H1 (cell line): Measurements from ENCODE around the gene KRAS. TPM values are rescaled to one million over a fixed set of nuclear protein-coding genes. Genes with fewer than 3 reads are reported as not detected.

Experiments
- CTCF ChIA-PET: fragments of 300-600 bp; sonication (Branson Sonifier 250); formaldehyde crosslinking; loops from one replicate; lab custom pipeline; 2021; ENCODE audit not compliant: partially characterized antibody; lab: Charles Lee
- POLR2A ChIA-PET: fragments of 300-600 bp; sonication (Branson Sonifier 250); formaldehyde crosslinking; loops from one replicate; lab custom pipeline; 2021; ENCODE audit warnings: inconsistent platforms; ENCODE audit not compliant: partially characterized antibody; lab: Charles Lee
- DNase-seq, 2 experiments: peaks; one replicate each; pipeline versions ENCODE4 v3.0.0 to v3.0.0-alpha.2; 2010 to 2022; ENCODE audit warnings: low spot score in 2 of 2, low read depth in 1 of 2, mixed read lengths in 1 of 2
- FAIRE-seq: peaks from 2 replicates; lab custom pipeline; 2011; peaks lifted over from hg19 to GRCh38; lab: Jason Lieb, UNC
- H2AFZ ChIP-seq: 2 replicates; pipeline ENCODE4 v1.8.1; 2012; ENCODE audit warnings: low read length, inconsistent platforms
- H2AK5ac ChIP-seq: 2 replicates; pipeline ENCODE4 v1.6.1; 2013; ENCODE audit warnings: low read depth, low read length
- H2BK120ac ChIP-seq: replicated peaks from 2 replicates; pipeline ENCODE3; 2013; ENCODE audit warnings: low read depth, low read length, inconsistent platforms
- H2BK12ac ChIP-seq: 2 replicates; pipeline ENCODE4 v1.6.1; 2013; ENCODE audit warnings: low read depth, low read length
- H2BK15ac ChIP-seq: 2 replicates; pipeline ENCODE4 v1.6.1; 2013; ENCODE audit warnings: low read length
- H2BK20ac ChIP-seq: 2 replicates; pipeline ENCODE4 v1.6.1; 2013; ENCODE audit warnings: low read length
- H2BK5ac ChIP-seq: 2 replicates; pipeline ENCODE4 v1.6.1; 2013; ENCODE audit warnings: low read depth, low read length
- H3K14ac ChIP-seq: 2 replicates; pipeline ENCODE4 v1.6.1; 2013; ENCODE audit warnings: inconsistent platforms; ENCODE audit not compliant: insufficient read length
- H3K18ac ChIP-seq: 2 replicates; pipeline ENCODE4 v1.6.1; 2013; ENCODE audit warnings: low read length; ENCODE audit errors: extremely low read depth
- H3K23ac ChIP-seq: 2 replicates; pipeline ENCODE4 v1.6.1; 2013; ENCODE audit warnings: inconsistent platforms; ENCODE audit not compliant: insufficient read length
- H3K23me2 ChIP-seq: 2 replicates; pipeline ENCODE4 v1.6.1; 2013; ENCODE audit warnings: low read depth, low read length
- H3K27ac ChIP-seq: 2 replicates; pipeline ENCODE4 v1.6.1; 2011; ENCODE audit warnings: low read depth, low read length, inconsistent platforms
- H3K27me3 ChIP-seq, 4 experiments: replicated peaks in 1 of 4; 1 replicate in 1 of 4; 2 replicates in 3 of 4; pipeline versions ENCODE4 v1.6.1 to v1.8.1; 2011 to 2013; ENCODE audit warnings: low read length in 3 of 4, mild to moderate bottlenecking in 3 of 4, inconsistent platforms in 2 of 4, mixed read lengths in 2 of 4, moderate library complexity in 1 of 4; ENCODE audit not compliant: control insufficient read depth in 3 of 4, insufficient read depth in 3 of 4; ENCODE audit errors: extremely low read depth in 1 of 4
- H3K36me3 ChIP-seq, 4 experiments: 2 replicates each; pipeline versions ENCODE4 v1.6.1 to v1.8.1; 2011 to 2013; ENCODE audit warnings: mild to moderate bottlenecking in 4 of 4, low read length in 3 of 4, moderate library complexity in 2 of 4, control low read depth in 1 of 4, inconsistent platforms in 1 of 4; ENCODE audit not compliant: insufficient read depth in 4 of 4, control insufficient read depth in 2 of 4
- H3K4ac ChIP-seq: replicated peaks from 2 replicates; pipeline ENCODE3; 2013; ENCODE audit warnings: low read length, low read depth, mixed read lengths, inconsistent platforms; ENCODE audit not compliant: insufficient read length
- H3K4me1 ChIP-seq, 4 experiments: replicated peaks in 1 of 4; 1 replicate in 1 of 4; 2 replicates in 3 of 4; pipeline versions ENCODE4 v1.6.1 to v1.8.1; 2011 to 2013; ENCODE audit warnings: low read length in 3 of 4, inconsistent platforms in 2 of 4, mixed read lengths in 1 of 4; ENCODE audit not compliant: insufficient read depth in 4 of 4, control insufficient read depth in 3 of 4
- H3K4me2 ChIP-seq, 2 experiments: 2 replicates each; pipeline versions ENCODE4 v1.6.1 to v1.8.1; 2011 to 2013; ENCODE audit warnings: low read depth in 2 of 2, low read length in 2 of 2, control low read depth in 1 of 2, inconsistent platforms in 1 of 2, mild to moderate bottlenecking in 1 of 2; ENCODE audit not compliant: insufficient read depth in 1 of 2
- H3K4me3 ChIP-seq, 4 experiments: fragments of 200-600, 300-600 bp in 1 of 4; sonication (generic), shearing (Covaris generic), sonication (Bioruptor Twin) in 1 of 4; 2 replicates each; pipeline versions ENCODE4 v1.5.1 to v1.8.1; 2011 to 2016; ENCODE audit warnings: low read length in 4 of 4, low read depth in 3 of 4, control low read depth in 2 of 4, inconsistent platforms in 2 of 4, mild to moderate bottlenecking in 2 of 4, mixed read lengths in 1 of 4, moderate library complexity in 1 of 4; ENCODE audit not compliant: insufficient read depth in 2 of 4; ENCODE audit errors: extremely low read depth in 1 of 4
- H3K56ac ChIP-seq: replicated peaks from 2 replicates; pipeline ENCODE3; 2013; ENCODE audit warnings: low read depth, mild to moderate bottlenecking, mixed read lengths, low read length, inconsistent platforms; ENCODE audit not compliant: insufficient read length
- H3K79me1 ChIP-seq: 2 replicates; pipeline ENCODE4 v1.6.1; 2013; ENCODE audit warnings: low read depth, low read length, control low read depth
- H3K79me2 ChIP-seq, 2 experiments: 2 replicates each; pipeline versions ENCODE4 v1.6.1 to v1.8.1; 2012 to 2013; ENCODE audit warnings: low read length in 2 of 2, mild to moderate bottlenecking in 2 of 2, inconsistent platforms in 1 of 2; ENCODE audit not compliant: insufficient read depth in 2 of 2, control insufficient read depth in 1 of 2
- H3K9ac ChIP-seq, 4 experiments: replicated peaks in 1 of 4; 1 replicate in 1 of 4; 2 replicates in 3 of 4; pipeline versions ENCODE4 v1.6.1 to v1.8.1; 2011 to 2013; ENCODE audit warnings: low read depth in 3 of 4, low read length in 3 of 4, control low read depth in 2 of 4, mild to moderate bottlenecking in 2 of 4, moderate library complexity in 2 of 4, inconsistent platforms in 1 of 4; ENCODE audit errors: extremely low read depth in 1 of 4
- H3K9me3 ChIP-seq, 2 experiments: 2 replicates each; pipeline versions ENCODE4 v1.6.1 to v1.8.1; 2012 to 2013; ENCODE audit warnings: mild to moderate bottlenecking in 2 of 2, moderate library complexity in 2 of 2, control low read depth in 1 of 2, inconsistent platforms in 1 of 2, low read depth in 1 of 2, low read length in 1 of 2, mixed read lengths in 1 of 2; ENCODE audit not compliant: insufficient read depth in 2 of 2
- H4K20me1 ChIP-seq, 2 experiments: replicated peaks in 1 of 2; 2 replicates each; pipeline versions ENCODE3 to v1.8.1; 2011 to 2013; ENCODE audit warnings: inconsistent platforms in 2 of 2, low read length in 2 of 2, mild to moderate bottlenecking in 1 of 2; ENCODE audit not compliant: insufficient read depth in 2 of 2, control insufficient read depth in 1 of 2
- H4K5ac ChIP-seq: 2 replicates; pipeline ENCODE4 v1.6.1; 2013; ENCODE audit warnings: low read length, low read depth, mixed read lengths, inconsistent platforms; ENCODE audit not compliant: insufficient read length
- H4K8ac ChIP-seq: 2 replicates; pipeline ENCODE4 v1.8.0; 2013; ENCODE audit warnings: mild to moderate bottlenecking, moderate library complexity, low read length, inconsistent platforms; ENCODE audit not compliant: insufficient read depth; ENCODE audit errors: extremely low read depth
- H4K91ac ChIP-seq: replicated peaks from 2 replicates; pipeline ENCODE3; 2013; ENCODE audit warnings: low read length, mixed read lengths, inconsistent platforms; ENCODE audit not compliant: insufficient read length
- ASH2L ChIP-seq: fragments of 200-600, 300-600 bp; sonication (generic); IDR thresholded peaks from one replicate; pipeline ENCODE4 v1.7.1; 2017; ENCODE audit warnings: low read length
- BRCA1 ChIP-seq: IDR thresholded peaks from 2 replicates; pipeline ENCODE4 v1.6.1; 2012; ENCODE audit warnings: low read depth, low read length, improper control_type of control experiment
- CBX5 ChIP-seq: fragments of 300-800, 300-1000 bp; sonication (generic); IDR thresholded peaks from 2 replicates; pipeline ENCODE4 v1.7.1; 2016; ENCODE audit warnings: antibody characterized with exemption, low read length, low read depth
- HDAC6 ChIP-seq: IDR thresholded peaks from one replicate; pipeline ENCODE4 v1.7.1; 2012; ENCODE audit warnings: low read depth, mild to moderate bottlenecking, inconsistent platforms, low read length, moderate library complexity
- MAX ChIP-seq: IDR thresholded peaks from 2 replicates; pipeline ENCODE4 v1.6.1; 2012; ENCODE audit warnings: inconsistent platforms
- RAD21 ChIP-seq, 2 experiments: IDR thresholded peaks in 1 of 2; conservative IDR thresholded peaks in 1 of 2; 2 replicates each; pipeline ENCODE4 v1.6.1; 2011; ENCODE audit warnings: low read depth in 2 of 2, low read length in 2 of 2, improper control_type of control experiment in 1 of 2, inconsistent platforms in 1 of 2, mild to moderate bottlenecking in 1 of 2, moderate library complexity in 1 of 2
- SAP30 ChIP-seq: fragments of 300-600 bp; sonication (generic); IDR thresholded peaks from 2 replicates; pipeline ENCODE4 v1.7.1; 2012; ENCODE audit warnings: low read length, moderate library complexity, mild to moderate bottlenecking, inconsistent platforms; ENCODE audit not compliant: insufficient read depth, insufficient replicate concordance
- SIX5 ChIP-seq: IDR thresholded peaks from 2 replicates; pipeline ENCODE4 v1.6.1; 2011; ENCODE audit warnings: mild to moderate bottlenecking, low read depth, low read length
- SUZ12 ChIP-seq: fragments of 200-600 bp; sonication (generic); IDR thresholded peaks from 2 replicates; pipeline ENCODE4 v1.6.1; 2012; ENCODE audit warnings: mild to moderate bottlenecking, inconsistent platforms, low read length, moderate library complexity, mixed read lengths
- polyA plus RNA-seq, 7 experiments: library from polyadenylated mRNA; depleted of rRNA in 3 of 7; stranded (reverse) in 5 of 7; unstranded in 2 of 7; fragments of >200 nt in 5 of 7; fragments of 200-250 nt in 2 of 7; gene quantifications; 1 replicate in 5 of 7; 2 replicates in 1 of 7; 4 replicates in 1 of 7; pipeline versions ENCODE4 v1.2.1 to v1.2.3, GENCODE V29; 2011 to 2013; ENCODE audit warnings: missing spikeins in 2 of 7, mixed read lengths in 2 of 7
- total RNA-seq: library from RNA; stranded (reverse); fragmentation: NEBNext Ultra II Directional; extraction: Animal tissue kit (Norgen Biotek cat#: 25700); gene quantifications from 2 replicates; pipeline ENCODE4 v1.2.1, GENCODE V29; 2021

The KRAS gene
- total and polyA plus RNA-seq, 2 of the 8 experiments (the other 6 are each of a cell fraction or from before 2014, with no cell fraction given), result 24.8 to 64.6 TPM

GRCh38 chr12:25286837-25287236, 36.1 kb upstream of the KRAS start:
- H4K20me1 ChIP-seq, result no peaks in the 10 kb centered on the region
- H3K23ac ChIP-seq, result no peak overlapping the region
- H2BK12ac ChIP-seq, result no peak overlapping the region
- no peaks in the 10 kb centered on the region for H3K4me1 ChIP-seq
- DNase-seq, result no peak
- no peak overlapping the region for H3K18ac ChIP-seq
- POLR2A ChIA-PET, result no interaction called here
- no peak overlapping the region for H2BK5ac ChIP-seq
- H3K14ac ChIP-seq, result no peak overlapping the region
- no peaks in the 10 kb centered on the region for H3K79me2 ChIP-seq
- H3K27me3 ChIP-seq, result no peaks in the 10 kb centered on the region
- H2AFZ ChIP-seq, result no peak overlapping the region
- no peak overlapping the region for H4K91ac ChIP-seq
- no peak overlapping the region for H3K4me2 ChIP-seq
- H2BK15ac ChIP-seq, result no peak overlapping the region
- H3K9ac ChIP-seq, result no peak overlapping the region
- H4K8ac ChIP-seq, result no peak overlapping the region
- no peaks in the 10 kb centered on the region for H3K23me2 ChIP-seq
- no peak overlapping the region for H3K56ac ChIP-seq
- no peak overlapping the region for H3K4ac ChIP-seq
- no peak overlapping the region for H3K4me3 ChIP-seq
- H2BK120ac ChIP-seq, result no peak overlapping the region
- no peak overlapping the region for H3K27ac ChIP-seq
- TF ChIP-seq SIX5 (no peak), SAP30 (no peak), MAX (no peak), HDAC6 (no peak), RAD21 (IDR thresholded peaks at IDR 0.05 in 1 of 2, conservative IDR thresholded peaks at IDR 0.05 in 1 of 2; ENCODE audit: low read depth in 2 of 2, low read length in 2 of 2) (no peak), SUZ12 (no peak), ASH2L (no peak), CBX5 (no peak), BRCA1 (no peak)
- TF ChIP-seq, all 59 proteins: peak for 0
- Histone ChIP-seq H4K5ac (no peak overlapping the region), H2AK5ac (no peak overlapping the region), H3K36me3 (no peaks in the 10 kb centered on the region), H3K79me1 (no peaks in the 10 kb centered on the region), H3K9me3 (peaks cover 5 to 6% of the 10 kb centered on the region in 2 experiments; a peak in 2 of 4 replicates), H2BK20ac (no peak overlapping the region)
- CTCF ChIA-PET, result no interaction called here
- no peak for FAIRE-seq
